ENCODE measurements around the gene IL1RL2.

The IL1RL2 gene

GRCh38 chr2:102158011-102158755 is 28.6 kb upstream of the IL1RL2 start:
- DNase-seq (ENCODE audit: low read depth in 3 of 3), result no peak

GRCh38 chr2:102159295-102159694 is 27.5 kb upstream of the IL1RL2 start:
- DNase-seq (ENCODE audit: low read depth in 3 of 3), result no peak

GRCh38 chr2:102166189-102166845 is 20.5 kb upstream of the IL1RL2 start:
- DNase-seq (ENCODE audit: low read depth in 3 of 3), result no peak

- DNase-seq (ENCODE audit: low read depth in 3 of 3), result no peak
Measured at GRCh38 chr2:102168026-102168771, 18.6 kb upstream of the IL1RL2 start.

GRCh38 chr2:102171946-102172345 is 14.9 kb upstream of the IL1RL2 start:
- DNase-seq (ENCODE audit: low read depth in 3 of 3), result no peak

- no peak for DNase-seq (ENCODE audit: low read depth in 3 of 3)
Measured at GRCh38 chr2:102172745-102173144, 14.1 kb upstream of the IL1RL2 start.

GRCh38 chr2:102176172-102176571 is 10.7 kb upstream of the IL1RL2 start:
- DNase-seq (ENCODE audit: low read depth in 3 of 3), result no peak

- no peak for DNase-seq (ENCODE audit: low read depth in 3 of 3)
Measured at GRCh38 chr2:102177814-102178478, 8.9 kb upstream of the IL1RL2 start.

GRCh38 chr2:102179061-102179460 is 7.8 kb upstream of the IL1RL2 start:
- no peak for DNase-seq (ENCODE audit: low read depth in 3 of 3)

GRCh38 chr2:102179788-102180686 is 6.8 kb upstream of the IL1RL2 start:
- DNase-seq (ENCODE audit: low read depth in 3 of 3), result no peak

- no peak for DNase-seq (ENCODE audit: low read depth in 3 of 3)
Measured at GRCh38 chr2:102180687-102180999, 6.2 kb upstream of the IL1RL2 start.

GRCh38 chr2:102181376-102181775 is 5.4 kb upstream of the IL1RL2 start:
- no peak for DNase-seq (ENCODE audit: low read depth in 3 of 3)

GRCh38 chr2:102181919-102182635 is 4.7 kb upstream of the IL1RL2 start:
- no peak for DNase-seq (ENCODE audit: low read depth in 3 of 3)

- no peak for DNase-seq (ENCODE audit: low read depth in 3 of 3)
Measured at GRCh38 chr2:102184018-102184417, 2.8 kb upstream of the IL1RL2 start.

- no peak for DNase-seq (ENCODE audit: low read depth in 3 of 3)
Measured at GRCh38 chr2:102184568-102184967, 2.3 kb upstream of the IL1RL2 start.

- DNase-seq (ENCODE audit: low read depth in 3 of 3), result no peak
Measured at GRCh38 chr2:102185347-102185746, 1.5 kb upstream of the IL1RL2 start.

GRCh38 chr2:102187496-102188150 is 800 bp downstream of the IL1RL2 start:
- DNase-seq (ENCODE audit: low read depth in 3 of 3), result peak; percentile 38 to 46 (median 41)

- DNase-seq (ENCODE audit: low read depth in 3 of 3), result no peak
Measured at GRCh38 chr2:102190430-102191107, 3.7 kb downstream of the IL1RL2 start.

- no peak for DNase-seq (ENCODE audit: low read depth in 3 of 3)
Measured at GRCh38 chr2:102191501-102191900, 4.7 kb downstream of the IL1RL2 start.

GRCh38 chr2:102193074-102193473 is 6.3 kb downstream of the IL1RL2 start:
- DNase-seq (ENCODE audit: low read depth in 3 of 3), result no peak
